Measurements from ENCODE around the gene MCAM. TPM values are rescaled to one million over a fixed set of nuclear protein-coding genes. Genes with fewer than 3 reads are reported as not detected.

MCAM gene
- total RNA-seq, 1 donor from 2014 or later = 23.3 TPM

DNA sequence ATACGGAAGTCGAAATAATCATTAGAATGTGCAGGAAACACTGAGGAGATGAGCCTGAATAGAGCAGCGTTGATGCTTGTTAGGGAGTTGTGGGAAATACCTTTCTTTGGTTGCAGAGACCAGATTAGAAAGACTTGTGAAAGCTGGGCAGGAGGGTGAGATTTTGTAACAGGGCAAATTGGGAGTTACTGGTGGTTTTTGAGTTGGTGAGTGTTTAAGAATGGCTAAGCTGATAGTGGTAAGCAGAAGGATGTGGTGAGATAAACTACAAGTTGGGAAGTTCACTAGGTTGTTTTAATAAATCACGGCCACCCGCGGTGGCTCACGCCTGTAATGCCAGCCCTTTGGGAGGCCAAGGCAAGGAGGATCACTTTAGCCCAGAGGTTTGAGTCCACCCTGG, 34.4 kb downstream of the MCAM start:
- no peaks in the 10 kb centered on the region for H3K9me3 ChIP-seq (ENCODE audit: low read depth)
- H3K4me1 ChIP-seq = no peaks in the 10 kb centered on the region
- peaks cover 7% of the 10 kb centered on the region for H3K36me3 ChIP-seq
- no peaks in the 10 kb centered on the region for H3K9me3 Mint-ChIP-seq
- peaks cover 21% of the 10 kb centered on the region for H3K36me3 Mint-ChIP-seq
- H3K4me1 Mint-ChIP-seq = no peaks in the 10 kb centered on the region
- no peaks in the 10 kb centered on the region for H3K27me3 Mint-ChIP-seq (ENCODE audit: insufficient read depth, low read depth)
- no peak for DNase-seq (ENCODE audit: low spot score)
- no peak overlapping the region for H3K4me2 ChIP-seq
- no peak overlapping the region for H3K27ac Mint-ChIP-seq
- no peak for TF ChIP-seq EZH2phosphoT487 (IDR thresholded peaks at IDR 0.05)
- TF ChIP-seq CTCF (IDR thresholded peaks at IDR 0.05) = no peak
- no peak for TF ChIP-seq EZH2 (IDR thresholded peaks at IDR 0.05)
- H3K27ac ChIP-seq = no peak overlapping the region
- no peaks in the 10 kb centered on the region for H3K27me3 ChIP-seq
- no peak overlapping the region for H2AFZ ChIP-seq (replicated peaks)
- no peak overlapping the region for H3K4me3 Mint-ChIP-seq
- no peak overlapping the region for H3K9ac ChIP-seq
- H4K20me1 ChIP-seq (ENCODE audit: low read depth) = no peaks in the 10 kb centered on the region
- H3F3A ChIP-seq (ENCODE audit: low read depth) = no peaks in the 10 kb centered on the region
- H3K79me2 ChIP-seq (ENCODE audit: low read depth) = no peaks in the 10 kb centered on the region
- H3K4me3 ChIP-seq = no peak overlapping the region

DNA sequence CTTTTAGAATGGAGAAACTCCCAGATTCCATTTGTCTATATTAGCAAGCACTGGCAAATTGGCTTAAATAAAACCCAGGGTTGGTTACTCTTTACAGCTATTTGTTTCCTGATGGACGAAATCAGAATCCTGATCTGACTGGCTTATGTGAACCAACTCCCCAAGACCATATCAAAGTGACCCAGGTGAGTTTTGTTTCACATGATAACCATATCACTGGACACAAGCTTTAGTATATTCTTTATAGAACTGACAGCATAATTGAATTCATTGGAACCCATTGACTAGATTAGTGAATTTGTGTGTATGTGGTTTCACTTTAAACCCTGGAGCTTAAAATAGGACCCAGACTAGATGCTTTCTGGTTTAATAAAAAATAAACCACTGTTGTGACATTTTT, 39.3 kb downstream of the MCAM start:
- Histone ChIP-seq H3K9me3 (ENCODE audit: low read depth) (no peaks in the 10 kb centered on the region), H3F3A (ENCODE audit: low read depth) (no peaks in the 10 kb centered on the region), H3K9ac (no peak overlapping the region), H3K27me3 (no peaks in the 10 kb centered on the region), H4K20me1 (ENCODE audit: low read depth) (no peaks in the 10 kb centered on the region), H2AFZ (replicated peaks) (no peak overlapping the region), H3K36me3 (peaks cover 7% of the 10 kb centered on the region), H3K4me1 (no peaks in the 10 kb centered on the region), H3K4me3 (no peak overlapping the region), H3K27ac (no peak overlapping the region), H3K79me2 (ENCODE audit: low read depth) (no peaks in the 10 kb centered on the region), H3K4me2 (no peak overlapping the region)
- no peak overlapping the region for H3K27ac Mint-ChIP-seq
- no peaks in the 10 kb centered on the region for H3K9me3 Mint-ChIP-seq
- H3K4me3 Mint-ChIP-seq = no peak overlapping the region
- TF ChIP-seq CTCF (IDR thresholded peaks at IDR 0.05) (no peak), EZH2 (IDR thresholded peaks at IDR 0.05) (no peak), EZH2phosphoT487 (IDR thresholded peaks at IDR 0.05) (no peak)
- no peak for DNase-seq (ENCODE audit: low spot score)
- peaks cover 3% of the 10 kb centered on the region for H3K27me3 Mint-ChIP-seq (ENCODE audit: insufficient read depth, low read depth)
- H3K36me3 Mint-ChIP-seq = peaks cover 22% of the 10 kb centered on the region
- no peaks in the 10 kb centered on the region for H3K4me1 Mint-ChIP-seq

GRCh38 chr11:119273721-119274120, 43.2 kb downstream of the MCAM start:
- H3K9ac ChIP-seq = no peak overlapping the region
- no peak overlapping the region for H2AFZ ChIP-seq (replicated peaks)
- no peak for DNase-seq (ENCODE audit: low spot score)
- H3K4me1 ChIP-seq = no peaks in the 10 kb centered on the region
- Mint-ChIP-seq H3K4me3 (no peak overlapping the region), H3K27ac (no peak overlapping the region), H3K4me1 (no peaks in the 10 kb centered on the region), H3K27me3 (ENCODE audit: insufficient read depth, low read depth) (peaks cover 3% of the 10 kb centered on the region), H3K36me3 (peaks cover 16% of the 10 kb centered on the region), H3K9me3 (no peaks in the 10 kb centered on the region)
- no peak overlapping the region for H3K4me2 ChIP-seq
- TF ChIP-seq EZH2phosphoT487 (IDR thresholded peaks at IDR 0.05) (no peak), EZH2 (IDR thresholded peaks at IDR 0.05) (no peak), CTCF (IDR thresholded peaks at IDR 0.05) (no peak)
- H3K27me3 ChIP-seq = no peaks in the 10 kb centered on the region
- H4K20me1 ChIP-seq (ENCODE audit: low read depth) = no peaks in the 10 kb centered on the region
- no peak overlapping the region for H3K4me3 ChIP-seq
- no peaks in the 10 kb centered on the region for H3F3A ChIP-seq (ENCODE audit: low read depth)
- no peaks in the 10 kb centered on the region for H3K79me2 ChIP-seq (ENCODE audit: low read depth)
- no peak overlapping the region for H3K27ac ChIP-seq
- H3K36me3 ChIP-seq = no peaks in the 10 kb centered on the region
- H3K9me3 ChIP-seq (ENCODE audit: low read depth) = no peaks in the 10 kb centered on the region

All from neural progenitor cell (in vitro differentiated cells).